K562 treated with DMSO at 1 percent for 12 hours (cell line): ENCODE results near the gene ENDOU. TPM values are rescaled to one million over a fixed set of nuclear protein-coding genes. Genes with fewer than 3 reads are reported as not detected.

Source experiments
- total RNA-seq: library from RNA; unstranded; fragments of 300-600 nt; gene quantifications from 2 replicates; pipeline ENCODE4 v1.2.3, GENCODE V29; 2022; ENCODE audit not compliant: insufficient read depth

The ENDOU gene
- not detected in 2 replicates for total RNA-seq

GRCh38 chr12:47725091-47725772 is at the start of gene ENDOU:
Gene ENDOU, minus strand, starts transcription at chr12:47725490. Its CDS starts 77 bp downstream, at chr12:47725413.

GRCh38 chr12:47773062-47773857 is 48.0 kb upstream of the ENDOU start, which contains the start of gene SLC48A1:
Gene SLC48A1, plus strand, starts transcription at chr12:47773238. Its CDS starts 67 bp downstream, at chr12:47773305.

GRCh38 chr12:47758834-47759690 is 33.8 kb upstream of the ENDOU start, which contains the start of gene RAPGEF3:
Gene RAPGEF3, minus strand, starts transcription at chr12:47758880. Its CDS starts 324 bp downstream, at chr12:47758556.

GRCh38 chr12:47705566-47706425 is 19.5 kb downstream of the ENDOU start, which contains the start of gene RPAP3:
Gene RPAP3, minus strand, starts transcription at chr12:47706030. Its CDS starts 3,190 bp downstream, at chr12:47702840.

Other genes starting within 250 kb of the ENDOU start
- gene RPAP3, start 19.5 kb downstream of the ENDOU start, total RNA-seq = 15.9 and 50.9 TPM in 2 replicates
- gene RAPGEF3, start 33.4 kb upstream of the ENDOU start, total RNA-seq = 0.26 and 0.67 TPM in 2 replicates
- 28.8 and 48.4 TPM in 2 replicates for gene SLC48A1, start 47.7 kb upstream of the ENDOU start, total RNA-seq
- gene HDAC7, start 94.4 kb upstream of the ENDOU start, total RNA-seq = 27.5 and 52.4 TPM in 2 replicates
- gene VDR, start 179.5 kb upstream of the ENDOU start, total RNA-seq = 1.9 and 5.5 TPM in 2 replicates
- gene TMEM106C, start 238.1 kb upstream of the ENDOU start, total RNA-seq = 112 and 150 TPM in 2 replicates